NCI-H82 treated with DMSO at 0.1 percent for 48 hours (cell line): ENCODE measurements around the gene MYH11.
"Not testable (repeated sequence)": the region's sequence is repeated elsewhere in the genome, so short reads cannot be mapped to it uniquely, and the experiment has no call there.

Experiments
- DNase-seq: peaks from one replicate; lab custom pipeline; 2025; ENCODE audit not compliant: unreplicated experiment; lab: John Stamatoyannopoulos, UW

Gene MYH11

DNA sequence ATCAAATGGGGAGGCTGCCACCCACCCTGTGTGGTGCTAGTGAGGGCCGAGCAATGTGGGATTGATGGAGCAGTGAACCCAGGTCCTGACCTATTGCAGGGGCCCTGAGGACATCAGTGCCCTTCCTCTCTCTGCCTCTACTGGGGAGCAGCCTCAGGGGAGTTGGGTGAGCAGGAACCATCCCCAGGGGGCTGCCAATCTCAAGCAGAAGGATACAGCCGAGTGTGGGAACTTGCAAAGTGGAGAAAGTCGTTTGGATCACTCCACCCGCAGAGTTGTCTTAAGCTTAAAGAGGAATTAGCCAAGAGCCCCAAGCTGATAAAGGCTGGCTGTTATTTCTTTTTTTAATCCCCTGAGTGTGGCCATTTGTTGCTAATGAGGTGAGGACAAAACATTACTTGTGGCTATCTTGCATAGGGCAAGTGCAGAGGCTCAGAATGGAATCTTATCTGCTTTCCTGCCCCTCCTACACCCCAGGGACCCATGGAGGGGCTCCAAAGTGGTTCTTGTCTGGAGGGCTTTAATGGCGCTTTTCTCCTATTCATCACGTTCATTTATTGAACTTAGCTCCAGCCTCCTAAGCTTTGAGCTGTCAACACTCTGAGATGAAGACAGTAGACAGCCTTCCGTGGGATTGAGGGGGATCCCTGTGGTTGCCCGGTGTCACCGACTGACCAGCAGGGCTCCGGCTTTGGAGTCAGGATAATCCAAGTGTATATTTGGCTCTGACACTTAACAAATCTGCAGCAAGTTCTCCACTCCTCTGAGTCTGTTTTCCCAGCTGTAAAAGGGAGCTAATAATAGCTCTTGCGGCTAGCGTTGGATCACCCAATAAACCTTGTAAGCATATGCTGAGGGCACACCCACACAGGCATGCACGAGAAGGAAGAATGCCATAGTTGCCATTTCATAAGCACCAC lies 45.1 kb downstream of the MYH11 start:
- DNase-seq: peak; percentile 77

DNA sequence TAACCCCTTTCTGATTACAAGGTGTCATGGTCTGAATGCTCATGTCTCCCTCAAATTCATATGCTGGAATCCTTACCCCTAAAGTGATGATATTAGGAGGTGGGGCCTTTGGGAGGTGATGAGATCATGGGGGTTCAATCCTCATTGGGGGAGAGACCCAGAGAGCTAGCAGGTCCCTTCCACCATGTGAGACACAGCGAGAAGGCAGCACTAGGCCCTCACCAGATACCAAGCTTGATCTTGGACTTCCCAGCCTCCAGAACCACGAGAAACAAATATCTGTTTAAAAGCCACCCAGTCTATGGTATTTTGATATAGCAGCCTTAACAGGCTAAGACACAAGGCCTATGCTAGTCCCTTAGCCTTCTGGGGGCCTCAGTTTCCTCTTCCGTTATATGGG lies 45.9 kb downstream of the MYH11 start:
- no peak for DNase-seq

DNA sequence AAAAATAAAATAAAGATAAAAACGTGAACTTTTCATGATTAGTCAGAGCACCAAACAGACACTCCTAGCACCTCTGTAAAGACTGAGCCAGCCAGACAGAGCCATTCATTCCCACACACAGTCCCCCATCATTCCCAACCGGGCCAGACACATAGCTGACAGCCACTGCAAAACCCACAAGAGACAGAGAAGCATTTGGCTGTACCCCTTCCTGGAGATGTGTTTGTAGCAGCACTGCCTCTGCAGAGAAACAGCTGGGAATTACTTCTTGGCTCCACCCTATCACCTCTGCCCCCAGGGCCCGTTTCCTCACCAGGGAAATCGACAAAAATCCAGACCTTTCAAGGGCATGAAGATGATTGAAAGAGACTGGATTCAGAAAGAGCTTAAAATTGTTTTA lies 46.4 kb downstream of the MYH11 start:
- no peak for DNase-seq

DNA sequence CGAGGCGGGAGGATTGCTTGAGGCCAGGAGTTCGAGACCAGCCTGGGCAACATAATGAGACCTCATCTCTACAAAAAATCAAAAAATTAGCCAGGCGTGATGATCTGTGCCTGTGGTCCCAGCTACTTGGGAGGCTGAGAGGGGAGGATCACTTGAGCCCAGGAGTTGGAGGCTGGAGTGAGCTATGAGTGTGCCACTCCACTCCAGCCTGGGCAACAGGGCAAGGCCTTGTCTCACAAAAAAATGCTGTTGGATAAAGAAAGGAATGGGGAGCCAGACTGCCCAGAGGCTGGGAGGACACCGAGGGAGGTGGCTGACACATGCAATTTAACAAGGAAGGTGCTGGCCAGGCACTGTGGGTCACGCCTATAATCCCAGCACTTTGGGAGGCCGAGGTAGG lies 47.5 kb downstream of the MYH11 start:
- DNase-seq: not testable (repeated sequence)

DNA sequence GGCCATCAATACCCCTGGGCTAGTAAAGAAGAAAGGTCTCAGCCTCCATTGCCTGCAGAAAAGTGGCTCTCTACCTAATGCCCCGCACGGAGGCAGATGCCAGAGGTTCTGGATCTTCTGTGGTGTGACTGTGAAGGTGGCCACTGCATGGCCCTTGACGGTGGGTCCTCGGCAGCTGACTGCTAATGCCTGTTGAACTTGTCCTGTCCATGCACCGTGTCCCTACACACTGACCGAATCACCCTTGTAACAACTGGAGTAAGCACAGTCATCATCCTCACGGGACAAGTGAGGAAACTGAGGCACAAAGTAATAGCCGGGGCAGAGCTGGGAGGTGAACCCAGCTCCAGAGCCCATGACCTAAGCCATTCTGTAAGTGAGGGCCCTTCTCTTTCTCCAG lies 48.8 kb downstream of the MYH11 start:
- DNase-seq: no peak

DNA sequence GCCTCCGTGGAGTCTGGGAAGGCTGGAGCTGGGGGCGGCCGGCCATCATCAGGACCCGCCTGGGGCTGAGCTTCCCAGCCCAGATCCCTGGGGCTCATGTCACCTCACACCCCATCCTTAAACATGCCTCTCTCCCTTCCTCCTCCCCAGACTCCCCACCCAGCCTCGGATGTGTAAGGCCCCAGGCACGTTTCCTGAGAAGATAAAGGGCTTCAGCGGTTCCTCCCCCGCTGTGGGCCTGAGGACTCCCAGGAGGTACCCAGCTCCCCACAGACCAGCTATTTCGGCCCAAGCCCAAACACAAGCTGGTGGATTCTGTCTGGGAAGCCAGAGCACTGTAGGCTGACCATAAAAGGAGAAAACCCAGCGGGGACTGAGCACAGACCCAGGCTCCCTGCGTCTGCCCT lies 49.2 kb downstream of the MYH11 start:
- no peak for DNase-seq

DNA sequence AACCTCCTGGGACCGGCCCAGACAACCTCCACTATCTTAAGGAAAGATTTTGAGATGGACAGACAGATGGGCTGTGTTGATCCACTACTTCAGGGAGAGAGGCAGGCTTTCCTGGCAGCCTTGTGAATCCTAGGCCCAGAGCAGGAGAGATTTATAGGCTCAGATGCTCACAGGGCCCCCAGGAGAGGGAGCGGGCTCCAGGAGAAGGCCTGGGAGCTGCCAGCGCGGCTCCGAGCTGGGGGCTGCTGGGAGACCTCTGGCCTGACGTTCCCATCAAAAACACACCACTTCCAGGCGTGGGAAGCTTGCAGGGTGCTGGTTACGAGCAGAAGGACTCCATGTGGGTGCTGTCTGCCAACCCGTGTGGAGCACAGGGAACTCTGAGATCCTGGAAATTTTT lies 53.2 kb downstream of the MYH11 start:
- DNase-seq: no peak

DNA sequence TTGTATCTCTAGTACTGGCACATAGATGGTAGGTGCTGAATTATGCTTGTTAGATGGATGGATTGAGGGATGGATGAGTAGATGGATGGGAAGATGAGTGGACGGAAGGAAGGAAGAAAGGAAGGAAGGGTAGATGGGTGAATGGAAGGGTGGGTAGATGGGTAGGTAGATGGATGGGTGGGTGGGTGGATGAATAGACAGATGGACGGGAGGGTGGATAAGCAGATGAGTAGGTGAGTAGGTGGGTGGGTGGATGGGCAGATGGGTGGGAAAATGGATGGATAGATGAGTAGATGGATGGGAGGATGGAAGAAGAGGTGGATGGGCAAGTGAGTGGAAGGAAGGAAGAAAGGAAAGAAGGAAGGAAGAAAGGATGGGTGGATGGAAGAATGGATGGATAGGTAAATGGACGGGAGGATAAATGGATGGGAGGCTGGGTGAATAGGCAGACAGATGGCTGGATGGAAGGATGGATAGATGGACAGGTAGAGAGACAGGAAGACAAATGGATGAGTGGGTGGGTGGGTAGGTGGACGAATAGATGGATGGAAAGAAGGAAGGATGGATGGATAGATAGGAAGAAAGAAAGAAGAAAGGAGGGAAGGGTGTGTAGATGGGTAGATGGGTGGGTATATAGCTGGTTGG lies 56.9 kb downstream of the MYH11 start:
- no peak for DNase-seq

DNA sequence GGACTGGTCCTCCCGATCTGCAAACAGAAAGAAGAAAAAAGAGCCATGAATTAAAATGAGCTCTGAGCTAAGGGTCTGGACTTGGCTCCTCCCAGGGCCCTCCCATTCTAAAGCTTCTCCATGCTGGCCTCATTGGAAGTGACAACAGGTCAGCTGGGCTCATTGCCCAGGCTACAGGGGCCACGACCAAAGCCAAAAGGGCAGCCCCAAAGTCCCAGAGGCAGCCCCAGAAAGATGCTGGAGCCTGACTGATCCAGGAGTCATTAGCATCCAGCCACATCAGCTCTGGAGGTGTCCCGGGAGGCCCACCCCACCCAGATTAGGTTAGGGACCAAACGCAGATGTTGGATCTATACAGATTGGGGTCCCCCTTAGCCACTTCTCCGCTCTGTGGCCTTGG lies 58.2 kb downstream of the MYH11 start:
- DNase-seq: no peak

DNA sequence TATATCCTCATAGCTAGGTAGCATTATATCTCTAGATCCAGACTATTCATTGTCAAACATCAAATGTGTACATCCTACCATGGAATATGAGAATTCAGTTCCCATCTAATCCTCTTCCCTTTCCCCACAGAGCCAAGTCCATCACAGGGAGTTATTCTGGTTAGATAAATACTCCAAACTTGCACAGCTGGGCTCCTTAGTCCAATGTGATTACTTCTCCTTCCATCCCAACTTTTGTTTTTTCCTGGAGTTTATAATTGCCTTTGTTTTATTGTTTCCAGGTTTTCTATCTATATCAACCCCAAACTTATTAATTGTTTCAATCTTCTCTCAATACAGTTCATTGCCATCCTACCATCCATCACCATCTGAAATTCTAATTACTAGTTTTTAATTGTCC lies 59.9 kb downstream of the MYH11 start:
- no peak for DNase-seq

DNA sequence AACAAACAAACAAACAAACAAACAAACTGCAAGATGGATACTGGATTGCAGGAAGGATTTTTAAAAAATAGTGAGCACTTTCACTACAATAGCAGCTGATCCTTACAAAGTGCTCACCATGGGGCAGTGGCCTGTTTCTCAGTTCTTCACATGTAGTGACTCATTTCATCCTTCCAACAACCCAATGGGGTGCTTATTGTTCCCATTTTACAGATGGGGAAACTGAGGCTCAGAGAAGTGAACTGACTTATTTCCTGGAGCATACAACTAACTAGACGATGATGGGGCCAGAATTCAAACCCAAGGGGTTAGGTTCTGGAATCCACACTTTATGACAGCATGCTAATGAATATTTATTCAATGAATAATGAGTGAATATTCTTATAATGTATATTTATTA lies 61.2 kb downstream of the MYH11 start:
- no peak for DNase-seq

DNA sequence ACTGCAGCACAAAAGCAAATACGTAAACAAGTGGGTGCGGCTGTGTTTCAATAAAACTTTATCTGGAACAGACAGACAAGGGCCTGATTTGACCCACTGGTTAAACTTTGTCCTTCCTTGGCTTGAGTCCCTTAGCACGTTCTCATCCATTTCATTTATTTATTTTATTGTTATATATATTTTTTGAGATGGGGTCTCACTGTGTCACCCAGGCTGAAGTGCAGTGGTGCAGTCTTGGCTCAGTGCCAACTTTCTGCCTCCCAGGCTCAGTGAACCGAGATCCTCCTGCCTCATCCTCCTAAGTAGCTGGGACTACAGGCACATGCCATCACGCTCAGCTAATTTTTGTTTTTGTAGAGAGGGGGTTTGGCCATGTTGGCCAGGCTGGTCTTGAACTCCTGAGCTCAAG lies 64.3 kb downstream of the MYH11 start:
- DNase-seq: peak; percentile 5

DNA sequence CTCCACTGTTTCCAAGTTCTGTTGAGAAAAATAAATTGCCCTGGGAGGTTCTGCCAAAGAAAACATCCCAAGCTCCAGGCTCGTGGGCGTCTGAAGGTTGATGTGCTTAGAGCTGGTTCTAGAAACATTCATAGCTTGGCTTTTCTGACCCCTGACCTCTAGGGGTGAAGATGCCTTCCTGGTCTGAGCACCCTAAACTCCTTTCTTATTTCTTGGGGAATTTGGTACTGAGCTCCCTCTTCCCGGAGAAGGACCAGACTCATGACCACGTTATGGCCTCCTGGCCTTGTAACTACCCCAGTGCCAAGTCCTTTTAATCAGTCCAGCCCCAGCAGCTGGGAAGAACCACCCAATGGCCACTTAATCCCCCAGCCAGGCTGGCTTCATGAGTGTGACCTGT lies 66.4 kb downstream of the MYH11 start:
- no peak for DNase-seq

DNA sequence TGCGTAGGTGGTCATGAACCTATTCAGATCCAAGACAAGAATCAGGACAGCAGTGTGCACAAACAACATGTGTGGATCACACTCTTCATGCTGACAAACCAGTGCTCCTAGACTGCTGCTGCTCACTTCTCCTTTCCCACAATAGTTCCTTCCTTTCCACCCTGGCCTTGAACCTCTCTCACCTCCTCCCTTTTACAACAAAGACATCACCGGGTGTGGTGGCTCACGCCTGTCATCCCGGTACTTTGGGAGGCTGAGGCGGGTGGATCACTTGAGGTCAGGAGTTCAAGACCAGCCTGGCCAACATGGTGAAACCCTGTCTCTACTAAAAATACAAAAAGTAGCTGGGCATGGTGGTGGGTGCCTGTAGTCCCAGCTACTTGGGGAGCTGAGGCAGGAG lies 67.0 kb downstream of the MYH11 start:
- DNase-seq: not testable (repeated sequence)

DNA sequence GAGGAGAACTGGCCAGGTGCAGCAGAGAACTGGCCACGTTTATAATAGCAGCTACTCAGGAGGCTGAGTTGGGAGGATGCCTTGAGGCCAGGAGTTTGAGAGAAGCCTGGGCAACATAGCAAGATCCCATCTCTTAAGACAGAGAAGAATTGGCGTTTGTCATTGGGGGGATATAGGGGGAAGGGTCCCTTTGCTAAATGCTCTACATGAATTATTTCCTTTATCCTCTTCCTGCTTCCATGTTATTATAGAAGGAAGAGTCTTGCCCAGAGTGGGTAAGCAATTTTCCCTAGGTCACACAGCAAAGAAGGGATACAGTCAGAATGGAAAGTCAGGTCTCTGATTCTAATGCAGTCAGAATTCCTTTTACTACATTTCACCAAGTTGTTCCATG lies 68.0 kb downstream of the MYH11 start:
- no peak for DNase-seq

DNA sequence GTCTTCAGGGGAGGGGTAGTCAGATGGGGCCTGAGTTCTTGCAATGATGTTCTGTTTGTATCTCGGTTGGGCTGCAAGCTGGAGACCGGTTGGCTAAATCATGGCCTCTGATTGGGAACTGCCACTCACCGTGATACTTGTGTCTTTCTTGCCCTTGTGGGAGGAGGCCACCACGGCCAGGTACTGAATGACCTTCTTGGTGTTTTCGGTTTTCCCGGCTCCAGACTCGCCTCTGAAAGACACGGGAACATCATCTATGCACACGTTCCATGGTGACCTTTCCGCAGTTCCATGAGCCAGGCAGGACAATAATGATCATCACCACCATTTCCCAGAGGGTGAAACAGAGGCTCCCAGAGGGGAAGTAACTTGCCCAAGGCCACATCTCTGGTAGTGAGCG lies 70.3 kb downstream of the MYH11 start:
- DNase-seq: no peak

DNA sequence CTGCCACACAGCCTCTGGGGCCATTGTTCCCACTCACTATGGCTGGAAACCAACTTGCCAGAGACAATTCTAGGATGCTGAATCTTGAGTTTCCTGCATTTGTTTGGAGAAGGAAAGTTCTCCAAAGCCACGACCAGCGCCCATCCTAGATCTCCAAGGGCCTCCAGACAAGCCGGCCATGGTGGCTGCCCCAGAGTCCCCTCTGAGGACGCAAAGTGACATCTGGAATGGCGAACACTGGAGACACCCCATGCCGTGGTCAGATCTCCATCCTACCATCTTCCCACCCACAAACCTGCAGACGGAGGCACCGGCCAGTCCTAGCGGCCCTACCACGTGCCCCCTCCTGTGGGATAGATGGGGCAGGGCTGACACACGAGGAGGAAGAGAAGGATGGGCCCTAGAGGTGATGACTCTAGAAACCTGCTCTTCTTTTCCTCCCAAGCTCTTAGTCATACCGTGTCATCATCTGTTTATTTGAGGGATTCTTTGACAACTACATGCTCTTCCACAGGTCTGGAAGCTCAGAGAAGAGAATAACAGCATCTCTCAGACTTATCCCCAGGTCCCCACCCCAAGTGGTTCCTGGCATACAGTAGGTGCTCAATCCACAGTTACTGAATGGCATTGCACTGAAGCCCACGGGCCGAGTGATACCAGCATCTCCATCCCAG lies 71.3 kb downstream of the MYH11 start:
- DNase-seq: no peak

DNA sequence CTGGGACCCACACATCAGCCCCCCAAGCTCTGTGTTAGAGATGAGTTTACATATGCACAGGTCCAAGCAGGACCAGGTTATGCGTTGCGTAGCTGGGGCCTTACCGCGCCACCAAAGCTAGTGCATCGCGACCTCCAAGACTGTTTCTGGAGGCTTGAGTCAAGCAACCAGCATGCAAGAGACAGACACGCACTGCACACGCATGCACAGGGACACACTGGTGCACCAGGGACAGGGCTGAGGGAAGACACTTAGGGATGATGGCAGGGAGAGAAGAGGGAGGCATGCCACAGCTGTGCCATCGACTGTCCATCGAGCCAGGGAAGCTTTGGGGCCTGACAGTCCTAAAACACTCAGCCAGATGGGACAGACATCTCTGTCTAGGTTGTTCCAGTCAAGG lies 72.8 kb downstream of the MYH11 start:
- DNase-seq: no peak

DNA sequence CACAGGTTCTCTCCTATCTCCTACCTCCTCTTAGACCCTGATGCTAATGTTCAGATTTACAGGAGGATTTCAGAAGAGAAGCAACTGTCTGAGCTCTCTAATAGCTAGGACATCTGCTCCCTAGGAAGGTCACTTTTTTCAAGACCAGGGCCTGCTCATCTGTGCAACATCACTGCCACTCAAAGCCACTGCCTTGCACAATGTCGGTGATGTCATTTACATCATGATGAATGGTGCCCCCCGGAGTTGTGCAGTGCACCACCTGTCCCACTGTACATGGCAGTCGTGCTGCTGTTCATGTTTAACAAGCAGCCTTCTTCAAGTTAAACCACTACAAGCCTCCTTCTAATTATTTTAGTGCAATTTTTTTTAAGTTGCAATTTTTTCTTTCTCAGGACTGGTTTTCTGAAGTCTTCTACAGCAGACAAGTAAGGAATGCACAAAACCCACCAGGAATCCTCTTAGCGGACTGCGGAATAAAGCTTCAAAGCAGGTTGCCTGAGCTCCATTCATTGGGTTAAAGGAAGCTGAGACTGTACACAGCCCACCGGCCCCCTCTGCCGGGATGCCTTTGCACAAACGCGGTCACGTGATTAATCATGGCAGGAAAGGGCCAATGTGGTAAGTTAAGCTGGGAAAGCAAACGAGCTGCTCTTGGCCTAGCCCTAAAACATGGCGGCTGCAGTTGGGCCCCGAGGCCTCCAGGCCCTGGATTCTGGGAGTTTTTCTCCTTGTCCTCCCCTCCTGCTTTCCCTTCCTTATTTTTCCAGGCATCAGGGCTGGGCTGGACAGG lies 74.1 kb downstream of the MYH11 start:
- DNase-seq: no peak

DNA sequence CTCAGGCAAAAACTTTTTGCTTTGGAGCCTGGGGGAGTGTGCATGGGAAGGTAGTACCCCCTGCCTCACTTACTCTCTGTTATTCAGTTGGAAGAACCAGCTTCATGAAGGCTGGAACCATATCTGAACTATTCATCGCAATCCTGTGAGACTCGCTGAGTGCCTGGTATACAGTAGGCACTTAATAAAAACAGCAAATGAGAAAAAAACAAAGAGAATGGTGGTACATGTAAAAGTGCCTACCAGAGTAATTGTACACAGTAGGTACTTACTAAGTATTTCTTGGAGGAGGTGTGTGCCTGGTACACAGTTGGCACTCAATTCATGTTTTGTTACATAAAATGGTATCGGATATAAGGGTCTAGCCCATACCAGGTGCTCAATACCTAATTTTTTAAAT lies 75.2 kb downstream of the MYH11 start:
- DNase-seq: no peak

DNA sequence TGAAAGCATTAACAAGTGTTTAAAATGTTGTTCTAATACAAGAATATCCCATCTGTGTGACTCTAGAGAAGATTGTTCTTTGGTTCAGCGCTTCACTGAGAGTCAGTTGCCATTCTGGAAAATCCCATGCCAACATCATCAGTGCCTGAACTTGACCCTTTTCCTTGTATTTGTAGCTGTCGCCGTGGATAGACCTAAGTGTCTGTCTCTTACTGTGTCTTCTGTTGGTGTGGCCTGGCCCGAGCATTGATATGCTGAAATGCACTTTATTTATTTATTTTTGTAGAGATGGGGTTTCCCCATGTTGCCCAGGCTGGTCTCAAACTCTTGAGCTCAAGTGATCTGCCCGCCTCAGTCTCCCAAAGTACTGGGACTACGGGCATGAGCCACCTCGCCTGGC lies 76.0 kb downstream of the MYH11 start:
- no peak for DNase-seq
